ENCODE data around the gene SLC22A1.
"Not testable (repeated sequence)": the region's sequence is repeated elsewhere in the genome, so short reads cannot be mapped to it uniquely, and the experiment has no call there.

The SLC22A1 gene

DNA sequence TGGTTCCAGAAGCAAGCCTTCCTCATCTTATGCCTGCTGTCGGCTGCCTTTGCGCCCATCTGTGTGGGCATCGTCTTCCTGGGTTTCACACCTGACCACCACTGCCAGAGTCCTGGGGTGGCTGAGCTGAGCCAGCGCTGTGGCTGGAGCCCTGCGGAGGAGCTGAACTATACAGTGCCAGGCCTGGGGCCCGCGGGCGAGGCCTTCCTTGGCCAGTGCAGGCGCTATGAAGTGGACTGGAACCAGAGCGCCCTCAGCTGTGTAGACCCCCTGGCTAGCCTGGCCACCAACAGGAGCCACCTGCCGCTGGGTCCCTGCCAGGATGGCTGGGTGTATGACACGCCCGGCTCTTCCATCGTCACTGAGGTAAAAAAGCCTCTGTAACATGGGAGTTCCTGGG, 366 bp downstream of the SLC22A1 start:
- DNase-seq (ENCODE audit: low read depth, low spot score) = no peak

DNA sequence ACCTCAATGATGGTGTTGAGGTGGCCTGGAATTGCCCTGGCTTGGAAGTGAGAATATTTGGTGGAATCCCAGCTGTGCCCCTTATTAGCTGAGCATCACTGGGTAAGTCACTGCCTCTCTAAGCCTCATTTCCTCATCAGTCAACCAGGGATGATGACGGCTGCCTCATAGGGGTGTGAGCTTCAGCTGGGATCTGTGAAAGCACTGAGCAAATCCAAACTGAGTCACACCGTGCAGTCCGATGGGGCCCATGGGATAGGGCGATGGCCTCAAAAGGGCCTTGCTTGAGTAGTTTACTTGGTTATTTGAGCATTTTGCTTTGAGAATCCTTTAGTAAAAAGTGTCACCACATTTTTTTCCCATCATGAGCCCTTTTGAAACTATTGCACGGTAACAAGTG, 1.1 kb downstream of the SLC22A1 start:
- DNase-seq (ENCODE audit: low read depth, low spot score) = no peak

DNA sequence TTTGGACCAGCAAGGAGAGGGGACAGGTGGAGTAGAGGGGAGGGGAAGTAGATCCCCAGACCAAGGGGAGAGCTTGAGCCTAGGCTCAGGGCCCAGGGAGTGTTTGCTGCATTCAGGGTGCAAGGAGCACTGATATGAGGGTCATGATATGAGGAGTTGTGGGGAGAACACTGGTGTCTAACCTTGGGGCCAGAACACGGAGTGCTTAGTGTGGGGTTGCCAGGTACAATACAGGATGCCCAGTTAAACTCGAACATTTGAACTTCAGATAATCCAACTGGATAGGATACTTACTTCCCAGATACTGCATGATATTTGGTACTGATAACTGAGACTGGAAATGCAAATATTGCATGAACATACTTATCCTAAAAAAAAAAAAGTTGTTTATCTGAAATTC, 2.4 kb downstream of the SLC22A1 start:
- DNase-seq (ENCODE audit: low read depth, low spot score) = no peak

DNA sequence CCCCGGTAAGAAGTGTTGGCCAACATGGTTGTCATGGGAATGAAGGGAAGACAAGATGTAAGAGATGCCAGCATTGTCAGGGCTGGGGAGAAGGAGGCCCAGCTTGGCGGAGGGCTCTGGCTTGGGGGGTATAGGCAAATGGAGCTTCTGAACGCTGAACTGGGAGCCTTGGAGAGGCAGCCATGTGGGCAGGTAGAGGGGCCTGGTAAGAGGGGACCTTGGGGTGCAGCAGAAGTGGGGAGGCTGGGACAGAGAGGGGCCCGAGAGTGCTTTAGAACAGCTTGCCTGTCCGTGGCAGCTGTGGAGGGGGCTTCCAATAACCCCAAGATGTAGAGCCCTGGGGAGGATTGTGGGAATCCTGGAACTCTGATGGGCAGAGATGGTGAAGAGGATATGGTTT, 3.0 kb downstream of the SLC22A1 start:
- no peak for DNase-seq (ENCODE audit: low read depth, low spot score)

DNA sequence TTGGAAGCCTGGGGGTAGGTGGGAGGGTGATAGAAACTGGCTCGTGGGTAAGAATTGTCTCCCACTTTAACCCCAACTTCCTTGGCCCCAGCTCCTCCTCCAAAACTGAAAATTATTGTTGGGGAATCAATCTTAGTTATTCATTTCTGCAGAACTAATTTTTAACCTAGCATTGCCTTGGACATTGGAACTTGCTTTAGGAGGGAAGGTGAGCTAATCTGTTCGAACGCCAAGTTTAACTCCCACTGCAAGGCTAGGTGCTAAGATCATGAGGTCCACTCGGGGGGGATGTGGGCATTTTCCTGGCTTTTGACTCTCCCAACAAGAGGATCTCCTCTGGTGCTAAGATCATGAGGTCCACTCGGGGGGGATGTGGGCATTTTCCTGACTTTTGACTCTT, 3.5 kb downstream of the SLC22A1 start:
- not testable (repeated sequence) for DNase-seq (ENCODE audit: low read depth, low spot score)

DNA sequence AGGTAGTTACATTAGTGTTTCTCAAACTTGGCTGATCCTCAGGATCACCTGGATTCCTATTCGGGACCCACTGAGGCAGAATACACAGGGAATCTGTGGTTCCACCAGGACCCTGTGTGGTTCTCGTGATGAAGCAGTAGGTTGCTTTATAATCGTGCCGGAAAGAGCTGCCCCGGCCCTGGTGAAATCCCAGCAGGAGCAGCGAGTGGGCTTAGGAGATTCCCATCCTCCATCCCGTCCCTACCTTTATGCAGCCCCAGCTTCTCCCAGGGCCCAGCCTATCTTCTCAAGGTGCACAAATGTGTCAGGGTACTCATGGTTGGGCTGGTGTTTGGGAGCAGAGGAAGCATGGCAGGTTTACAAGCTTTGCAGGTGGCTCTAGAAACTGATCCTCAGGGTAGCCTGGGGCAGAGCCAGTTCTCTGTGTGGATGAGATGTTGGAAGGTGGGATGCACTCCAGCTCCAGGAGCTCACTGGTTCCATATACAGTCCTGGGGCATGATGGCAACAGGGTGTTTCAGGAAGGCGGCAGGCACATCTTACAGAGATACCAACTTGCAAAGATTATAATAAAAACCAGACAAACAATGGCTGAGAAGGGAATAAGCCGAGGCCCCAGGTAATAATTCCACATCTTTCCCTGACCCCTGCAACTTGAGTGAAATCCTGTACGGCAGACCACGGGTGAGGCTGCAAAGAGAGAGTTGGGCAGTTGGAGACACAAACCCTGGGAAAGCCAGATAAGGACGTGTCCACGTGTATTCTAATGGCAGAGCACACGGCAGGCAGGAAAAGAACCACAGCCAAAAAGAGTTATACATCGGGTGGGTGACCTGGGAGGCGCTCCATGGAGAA, 5.9 kb downstream of the SLC22A1 start:
- DNase-seq (ENCODE audit: low read depth, low spot score) = no peak

DNA sequence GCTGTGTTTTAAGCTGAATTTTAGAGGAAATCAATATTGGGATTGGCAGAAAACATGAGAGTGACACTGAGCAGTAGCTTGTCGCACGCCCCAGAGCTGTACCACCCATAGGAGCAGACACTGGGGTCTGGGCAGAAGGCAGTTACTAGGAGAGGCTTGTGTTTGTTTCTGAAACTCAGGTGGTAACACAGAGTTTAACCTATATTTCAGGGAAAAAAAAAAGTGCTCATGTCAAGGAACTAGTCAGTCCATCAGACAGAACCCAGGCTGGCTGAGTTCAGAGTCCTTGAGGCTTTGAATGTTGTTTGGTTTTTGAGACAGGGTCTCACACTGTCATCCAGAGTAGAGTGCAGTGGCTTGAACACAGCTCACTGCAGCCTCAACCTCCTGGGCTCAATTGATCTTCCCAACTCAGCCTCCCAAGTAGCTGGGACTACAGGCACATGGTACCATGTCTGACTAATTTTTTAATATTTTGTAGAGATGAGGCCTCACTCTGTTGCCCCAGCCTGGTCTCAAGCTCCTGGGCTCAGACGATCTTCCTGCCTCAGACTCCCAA, 6.6 kb downstream of the SLC22A1 start:
- no peak for DNase-seq (ENCODE audit: low read depth, low spot score)

DNA sequence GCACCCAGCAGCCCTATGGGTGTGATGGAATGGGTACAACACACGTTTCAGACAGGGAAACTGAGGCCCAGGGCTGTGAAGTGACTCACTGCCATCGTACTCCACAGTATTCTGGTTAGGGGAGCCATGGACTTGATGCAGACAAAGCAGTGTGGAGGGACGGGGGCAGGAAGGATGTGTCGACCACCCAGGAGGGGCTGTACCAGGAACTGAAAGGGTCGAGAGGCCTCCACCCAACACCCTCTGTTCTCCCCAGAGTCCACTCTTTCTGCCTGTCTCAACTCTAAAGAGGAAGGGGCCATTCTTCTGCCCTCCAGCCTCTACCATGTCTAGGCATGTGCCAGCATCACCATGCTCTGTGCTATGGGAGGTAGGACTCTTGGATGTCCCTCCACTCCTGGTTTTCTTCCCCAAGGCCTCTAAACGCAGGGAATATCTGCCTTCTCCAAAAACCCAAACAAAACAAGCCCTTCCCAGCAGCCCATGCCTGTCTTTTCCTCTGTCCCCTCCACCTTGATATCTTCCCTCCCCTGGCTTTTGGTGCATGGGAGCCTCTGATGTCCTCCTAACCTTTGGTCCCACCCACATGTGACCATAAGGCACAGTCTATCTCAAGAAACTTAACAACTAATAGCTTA, 7.4 kb downstream of the SLC22A1 start:
- no peak for DNase-seq (ENCODE audit: low read depth, low spot score)

DNA sequence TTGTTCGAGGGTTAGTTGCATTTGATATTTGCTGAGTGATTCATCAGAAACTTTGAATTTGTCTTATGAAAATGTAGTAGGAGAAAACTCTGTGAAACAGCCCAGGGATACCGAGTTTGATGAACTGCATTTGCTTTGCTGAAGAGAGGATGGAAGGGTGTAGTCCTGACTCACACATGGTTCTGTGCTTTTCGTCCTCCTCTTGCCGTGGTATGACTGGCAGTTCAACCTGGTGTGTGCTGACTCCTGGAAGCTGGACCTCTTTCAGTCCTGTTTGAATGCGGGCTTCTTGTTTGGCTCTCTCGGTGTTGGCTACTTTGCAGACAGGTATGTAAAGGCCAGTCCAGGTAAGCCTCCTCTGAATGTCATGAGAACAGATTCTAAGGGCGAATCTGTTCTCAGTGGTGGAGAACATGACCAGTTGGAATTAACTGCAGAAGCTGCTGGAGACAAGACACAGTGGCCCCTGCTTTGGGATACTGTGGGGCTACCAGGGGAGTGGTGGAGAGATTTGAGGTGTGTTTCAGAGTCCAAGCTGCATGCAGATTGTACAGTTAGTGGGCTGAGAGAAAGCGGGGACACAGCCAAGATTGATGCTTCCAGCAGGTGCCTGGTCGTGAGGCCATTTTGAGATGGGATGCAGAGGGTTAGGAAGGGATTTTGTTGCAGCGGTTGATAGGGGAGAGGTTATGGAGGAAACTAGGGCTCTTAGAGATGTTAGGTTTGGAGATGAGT, 8.4 kb downstream of the SLC22A1 start:
- no peak for DNase-seq (ENCODE audit: low read depth, low spot score)

DNA sequence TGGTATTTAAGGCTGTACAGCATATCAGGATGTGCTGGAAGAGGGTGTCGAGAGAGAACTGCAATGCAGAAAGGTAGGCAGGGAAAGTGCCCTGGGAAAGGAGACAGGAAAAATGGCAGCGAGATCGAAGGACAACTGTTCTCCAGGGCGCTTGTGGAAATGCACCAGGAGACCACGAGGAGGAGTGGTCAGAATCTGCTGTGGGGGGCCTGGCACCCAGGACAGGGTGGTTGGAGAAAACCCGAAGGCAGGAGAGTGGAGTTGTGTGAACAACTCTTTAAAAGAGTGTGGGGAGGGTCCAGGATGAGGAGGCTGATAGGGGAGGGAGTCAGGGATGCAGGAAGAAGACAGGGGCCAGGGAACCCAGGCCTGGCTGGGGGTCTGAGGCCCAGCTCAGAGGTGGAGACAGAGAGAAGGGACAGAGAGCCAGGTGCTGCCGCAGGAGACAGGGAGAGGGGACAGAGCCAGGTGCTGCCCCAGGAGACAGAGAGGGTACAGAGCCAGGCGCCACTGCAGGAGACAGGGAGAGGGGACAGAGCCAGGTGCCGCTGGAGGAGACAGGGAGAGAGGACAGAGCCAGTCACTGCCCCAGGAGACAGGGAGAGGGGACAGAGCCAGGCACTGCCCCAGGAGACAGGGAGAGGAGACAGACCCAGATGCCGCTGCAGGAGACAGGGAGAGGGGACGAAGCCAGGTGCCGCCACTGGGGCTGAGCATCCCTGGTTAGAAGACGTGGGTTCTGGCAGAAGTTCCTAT, 9.3 kb downstream of the SLC22A1 start:
- DNase-seq (ENCODE audit: low read depth, low spot score) = no peak

DNA sequence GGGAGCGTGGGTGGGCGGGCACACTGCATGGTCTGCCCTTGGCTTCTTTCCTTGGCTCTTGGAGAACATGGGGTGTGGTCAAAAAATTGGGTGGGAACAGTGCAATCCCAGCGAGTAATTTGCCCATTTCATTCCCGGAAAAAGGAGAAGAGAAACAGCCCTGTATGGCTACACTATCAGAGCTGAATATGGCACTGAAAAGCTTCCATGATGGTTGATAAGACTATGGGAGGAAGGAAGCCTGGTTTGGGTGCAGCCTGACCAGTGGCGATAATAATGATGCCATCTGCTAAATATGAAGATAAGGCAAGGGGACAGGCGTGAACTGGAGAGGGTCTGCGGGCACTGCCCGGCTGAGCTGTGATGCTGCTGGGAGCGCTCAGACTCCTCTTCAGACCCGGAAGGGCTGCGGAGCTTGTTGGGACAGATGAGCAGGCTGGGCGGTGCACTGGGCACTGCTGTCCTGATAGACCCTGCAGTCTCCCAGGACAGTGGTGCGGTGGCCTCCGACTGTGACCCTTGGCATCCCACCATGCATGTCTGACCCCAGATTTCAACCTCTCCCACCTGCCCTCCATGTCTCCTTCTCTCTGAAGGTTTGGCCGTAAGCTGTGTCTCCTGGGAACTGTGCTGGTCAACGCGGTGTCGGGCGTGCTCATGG, 10.2 kb downstream of the SLC22A1 start:
- DNase-seq (ENCODE audit: low read depth, low spot score) = no peak

DNA sequence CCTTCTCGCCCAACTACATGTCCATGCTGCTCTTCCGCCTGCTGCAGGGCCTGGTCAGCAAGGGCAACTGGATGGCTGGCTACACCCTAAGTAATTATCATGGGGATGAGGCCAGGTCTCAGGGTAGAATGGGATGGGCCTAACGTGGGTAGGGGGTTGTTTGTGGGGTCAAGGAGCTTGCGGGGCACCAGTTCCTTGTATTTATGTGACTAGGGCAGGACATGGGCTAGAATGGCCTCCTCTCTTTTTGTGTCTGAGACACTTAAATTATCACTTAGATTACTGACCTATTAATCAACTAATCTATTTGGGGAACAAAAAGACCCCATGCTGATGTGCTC, 10.7 kb downstream of the SLC22A1 start:
- no peak for DNase-seq (ENCODE audit: low read depth, low spot score)

DNA sequence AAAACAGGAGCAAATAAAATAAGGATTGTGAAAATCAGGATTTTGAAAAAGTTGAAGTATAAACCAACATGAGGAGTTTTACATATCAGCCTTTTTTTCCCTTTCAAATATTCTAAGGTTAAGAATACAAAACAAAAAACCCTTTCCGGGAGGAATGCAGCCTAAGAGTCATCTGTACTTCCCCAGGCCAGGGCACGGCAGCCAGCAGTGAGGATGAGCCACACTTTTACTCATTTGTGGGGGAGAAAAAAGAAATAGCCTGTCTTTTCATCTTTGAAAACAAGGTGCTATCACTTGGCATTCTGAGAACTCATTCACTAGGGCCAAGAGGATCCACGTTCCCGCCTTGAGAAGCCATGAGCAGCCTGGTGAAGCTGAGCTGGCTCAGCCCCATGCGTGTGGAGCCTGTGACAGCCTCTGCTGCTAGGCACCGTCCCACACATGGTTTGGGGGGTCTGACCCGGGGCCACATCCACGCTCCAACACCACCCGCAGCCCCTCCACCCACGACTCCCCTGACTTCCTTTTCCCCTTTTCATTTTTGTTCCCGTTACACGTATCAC, 11.2 kb downstream of the SLC22A1 start:
- no peak for DNase-seq (ENCODE audit: low read depth, low spot score)

DNA sequence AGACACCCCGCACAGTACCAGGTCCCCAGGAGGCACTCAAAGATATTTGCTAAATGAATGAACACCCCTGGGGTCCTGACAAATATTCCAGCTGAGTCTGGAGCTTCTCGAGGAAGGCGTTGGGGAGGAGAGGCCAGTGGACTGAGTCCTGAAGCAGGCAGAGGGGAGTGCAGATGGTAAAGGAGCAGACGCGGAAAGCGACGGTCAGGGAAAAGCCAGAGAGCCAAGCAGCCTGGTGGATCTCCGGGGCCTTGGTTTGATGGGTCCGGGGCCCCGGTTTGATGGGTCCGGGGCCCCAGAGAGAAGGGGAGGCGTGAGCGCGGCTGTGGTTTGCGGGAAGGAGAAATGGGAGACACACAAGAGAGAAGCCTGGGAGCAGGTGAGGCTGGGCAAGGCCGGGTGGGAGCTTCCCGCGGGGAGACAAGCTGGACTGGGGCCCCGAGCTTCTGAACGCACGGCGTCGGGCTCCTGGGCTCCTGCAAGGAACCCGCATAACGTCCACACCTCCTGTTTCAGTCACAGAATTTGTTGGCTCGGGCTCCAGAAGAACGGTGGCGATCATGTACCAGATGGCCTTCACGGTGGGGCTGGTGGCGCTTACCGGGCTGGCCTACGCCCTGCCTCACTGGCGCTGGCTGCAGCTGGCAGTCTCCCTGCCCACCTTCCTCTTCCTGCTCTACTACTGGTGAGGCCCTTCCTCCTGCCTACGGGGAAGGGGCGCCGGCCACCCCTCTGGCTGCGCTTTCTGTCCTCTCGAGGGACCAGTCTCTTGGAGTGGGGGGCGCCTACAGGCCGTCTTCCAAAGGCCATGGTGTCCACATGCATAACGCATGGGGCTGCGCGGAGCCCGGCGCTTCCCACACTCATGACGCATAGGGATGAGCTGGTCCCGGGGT, 12.1 kb downstream of the SLC22A1 start:
- no peak for DNase-seq (ENCODE audit: low read depth, low spot score)

DNA sequence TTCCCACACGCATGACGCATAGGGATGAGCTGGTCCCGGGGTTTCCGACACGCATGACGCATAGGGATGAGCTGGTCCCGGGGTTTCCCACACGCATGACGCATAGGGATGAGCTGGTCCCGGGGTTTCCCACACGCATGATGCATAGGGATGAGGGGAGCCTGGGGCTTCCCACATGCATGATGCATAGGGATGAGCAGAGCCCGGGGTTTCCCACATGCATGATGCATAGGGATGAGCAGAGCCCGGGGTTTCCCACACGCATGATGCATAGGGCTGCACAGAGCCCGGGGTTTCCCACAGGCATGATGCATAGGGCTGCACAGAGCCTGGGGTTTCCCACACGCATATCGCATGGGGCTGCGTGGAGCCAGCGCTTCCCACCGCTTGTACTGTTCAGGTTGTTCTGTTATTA, 12.7 kb downstream of the SLC22A1 start:
- not testable (repeated sequence) for DNase-seq (ENCODE audit: low read depth, low spot score)

DNA sequence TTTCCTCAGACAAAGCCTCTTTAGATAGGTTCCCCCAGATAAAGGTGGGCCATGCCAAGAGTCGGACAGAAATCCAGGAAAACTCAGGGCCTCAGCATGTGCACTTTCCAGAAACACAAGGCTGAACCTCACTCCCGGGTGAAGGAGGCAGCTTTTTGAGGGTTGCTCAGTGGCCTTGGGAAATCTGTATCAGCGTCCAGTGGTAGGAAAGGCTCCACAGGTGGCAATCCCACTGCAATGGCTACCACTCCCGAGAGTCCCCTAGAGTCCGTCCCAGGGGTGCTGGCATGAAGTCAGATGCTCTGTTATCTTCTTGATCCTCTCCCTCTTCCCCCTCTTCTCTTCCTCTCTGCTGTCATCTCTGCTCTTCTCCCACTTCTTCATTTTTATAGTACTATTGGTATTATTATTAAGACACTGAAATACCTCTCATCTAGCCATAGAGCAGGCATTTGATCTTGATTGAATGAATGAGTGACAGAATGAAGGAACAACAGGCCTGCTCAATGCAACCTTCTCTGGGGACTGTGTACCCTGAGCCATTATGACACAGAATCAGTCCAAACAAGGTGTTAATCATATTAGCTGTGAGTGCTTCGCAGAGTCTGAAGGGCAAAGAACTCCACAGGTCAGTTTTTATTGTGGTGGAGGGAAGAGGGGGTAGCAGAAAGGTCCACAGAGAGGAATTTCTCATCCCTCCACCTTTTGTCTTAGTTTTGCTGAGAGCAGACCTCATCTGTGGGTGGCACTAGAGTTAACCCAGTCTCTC, 13.3 kb downstream of the SLC22A1 start:
- no peak for DNase-seq (ENCODE audit: low read depth, low spot score)

DNA sequence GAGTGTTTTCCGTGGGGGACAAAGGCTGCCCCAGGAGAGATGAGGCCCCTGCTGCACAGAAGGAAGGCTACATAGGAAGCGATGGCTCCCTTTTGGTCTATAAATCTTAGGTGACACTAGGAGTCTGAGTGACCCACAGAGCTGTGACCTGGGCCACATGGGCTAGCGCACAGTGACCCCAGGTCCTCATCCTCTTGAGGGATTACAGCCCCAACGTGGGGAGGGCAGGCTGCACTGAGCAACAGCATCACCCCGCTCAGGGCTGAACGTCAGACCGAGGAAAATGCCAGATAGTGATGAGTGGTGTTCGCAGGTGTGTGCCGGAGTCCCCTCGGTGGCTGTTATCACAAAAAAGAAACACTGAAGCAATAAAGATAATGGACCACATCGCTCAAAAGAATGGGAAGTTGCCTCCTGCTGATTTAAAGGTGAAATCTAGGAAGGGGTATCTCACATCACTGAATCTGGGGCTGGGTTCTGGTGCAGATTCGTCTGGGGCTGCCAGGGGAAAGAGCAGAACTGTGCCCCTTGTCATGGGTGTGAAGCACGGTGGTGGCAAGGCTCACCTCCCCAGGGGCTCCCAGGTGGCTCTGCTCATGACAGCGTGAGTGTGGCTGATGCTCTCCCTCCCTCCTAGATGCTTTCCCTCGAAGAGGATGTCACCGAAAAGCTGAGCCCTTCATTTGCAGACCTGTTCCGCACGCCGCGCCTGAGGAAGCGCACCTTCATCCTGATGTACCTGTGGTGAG, 14.5 kb downstream of the SLC22A1 start:
- no peak for DNase-seq (ENCODE audit: low read depth, low spot score)
